Measurements from ENCODE around the gene WDR45B. TPM values are rescaled to one million over a fixed set of nuclear protein-coding genes. Genes with fewer than 3 reads are reported as not detected.

WDR45B gene
- total and polyA plus RNA-seq, 2 donors (not counting 3 experiments of a cell fraction or from before 2014, with no cell fraction given) = 62.0 to 76.7 TPM

DNA sequence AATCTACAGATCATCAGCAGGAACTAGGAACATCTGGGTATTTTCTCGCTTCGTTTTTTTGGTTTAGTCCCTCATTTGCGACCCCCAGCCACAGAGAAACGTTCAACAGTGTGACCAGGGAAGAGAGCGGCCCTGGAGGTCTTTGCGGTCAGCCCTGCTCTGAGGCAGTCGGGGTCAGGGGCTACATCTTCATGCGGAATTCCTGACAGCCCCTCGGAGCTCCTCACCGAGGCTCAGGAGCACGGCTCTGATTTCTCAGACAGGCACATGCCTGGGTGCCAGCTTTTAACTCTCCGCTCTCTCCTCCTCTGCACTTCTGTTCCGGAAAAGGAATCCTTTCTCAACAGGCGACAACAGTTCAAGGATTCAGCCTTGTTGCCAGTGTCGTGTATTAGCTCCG is 8.0 kb upstream of the WDR45B start:
- no peaks in the 10 kb centered on the region for H3K9me1 ChIP-seq (replicated peaks; ENCODE audit: control insufficient read depth, extremely low read depth, insufficient read depth, low read length)
- intact Hi-C loops (cut with micrococcal nuclease) = no loop called here
- H3K4me2 ChIP-seq (ENCODE audit: insufficient read depth, low read length) = no peak overlapping the region
- no peak for DNase-seq (ENCODE audit: low read depth, low spot score)
- H2AFZ ChIP-seq (ENCODE audit: low read depth, low read length) = no peak overlapping the region
- H3K36me3 ChIP-seq (ENCODE audit: control insufficient read depth in 2 of 2, extremely low read depth in 1 of 2, insufficient read depth in 2 of 2, low read length in 2 of 2) = no peaks in the 10 kb centered on the region
- no peaks in the 10 kb centered on the region for H3K9me3 ChIP-seq (replicated peaks; ENCODE audit: control insufficient read depth, insufficient read depth, low read length)
- H3K27ac ChIP-seq (ENCODE audit: insufficient read depth, low read depth, low read length) = no peak overlapping the region
- no peak for FAIRE-seq
- no peaks in the 10 kb centered on the region for H3K79me2 ChIP-seq (ENCODE audit: control insufficient read depth, insufficient read depth, low read length)
- TF ChIP-seq, protein P1, sequence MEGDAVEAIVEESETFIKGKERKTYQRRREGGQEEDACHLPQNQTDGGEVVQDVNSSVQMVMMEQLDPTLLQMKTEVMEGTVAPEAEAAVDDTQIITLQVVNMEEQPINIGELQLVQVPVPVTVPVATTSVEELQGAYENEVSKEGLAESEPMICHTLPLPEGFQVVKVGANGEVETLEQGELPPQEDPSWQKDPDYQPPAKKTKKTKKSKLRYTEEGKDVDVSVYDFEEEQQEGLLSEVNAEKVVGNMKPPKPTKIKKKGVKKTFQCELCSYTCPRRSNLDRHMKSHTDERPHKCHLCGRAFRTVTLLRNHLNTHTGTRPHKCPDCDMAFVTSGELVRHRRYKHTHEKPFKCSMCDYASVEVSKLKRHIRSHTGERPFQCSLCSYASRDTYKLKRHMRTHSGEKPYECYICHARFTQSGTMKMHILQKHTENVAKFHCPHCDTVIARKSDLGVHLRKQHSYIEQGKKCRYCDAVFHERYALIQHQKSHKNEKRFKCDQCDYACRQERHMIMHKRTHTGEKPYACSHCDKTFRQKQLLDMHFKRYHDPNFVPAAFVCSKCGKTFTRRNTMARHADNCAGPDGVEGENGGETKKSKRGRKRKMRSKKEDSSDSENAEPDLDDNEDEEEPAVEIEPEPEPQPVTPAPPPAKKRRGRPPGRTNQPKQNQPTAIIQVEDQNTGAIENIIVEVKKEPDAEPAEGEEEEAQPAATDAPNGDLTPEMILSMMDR (IDR thresholded peaks at IDR 0.05; ENCODE audit: extremely low read depth in 1 of 2, insufficient read depth in 1 of 2, low read depth in 1 of 2, low read length in 2 of 2) = no peak
- TF ChIP-seq GATA2 (IDR thresholded peaks at IDR 0.05; ENCODE audit: insufficient read depth, insufficient read length, low read depth, low read length) (no peak), POLR2A (IDR thresholded peaks at IDR 0.05; ENCODE audit: low read depth, low read length) (no peak), FOS (IDR thresholded peaks at IDR 0.05; ENCODE audit: borderline replicate concordance, insufficient read depth, low read length) (no peak), JUN (IDR thresholded peaks at IDR 0.05; ENCODE audit: borderline replicate concordance, insufficient read depth, insufficient read length, low read depth) (no peak), POLR2AphosphoS5 (IDR thresholded peaks at IDR 0.05; ENCODE audit: insufficient read depth, low read depth, low read length) (no peak), MYC (IDR thresholded peaks at IDR 0.05; ENCODE audit: low read depth, low read length) (no peak), EZH2 (IDR thresholded peaks at IDR 0.05; ENCODE audit: borderline replicate concordance, low read depth, low read length, severe bottlenecking) (no peak)
- TF ChIP-seq, protein P2, sequence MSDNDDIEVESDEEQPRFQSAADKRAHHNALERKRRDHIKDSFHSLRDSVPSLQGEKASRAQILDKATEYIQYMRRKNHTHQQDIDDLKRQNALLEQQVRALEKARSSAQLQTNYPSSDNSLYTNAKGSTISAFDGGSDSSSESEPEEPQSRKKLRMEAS (IDR thresholded peaks at IDR 0.05; ENCODE audit: insufficient read depth, insufficient read length) = no peak
- no TSS peak for BruUV-seq (replicated peaks)
- dilution Hi-C loops (cut with MboI; ENCODE audit: extremely low pct_ligation_motif_present, low sequenced_read_pairs) = no loop called here
- no peaks in the 10 kb centered on the region for H3K4me1 ChIP-seq (ENCODE audit: control insufficient read depth, extremely low read depth, insufficient read depth, low read length)
- no peaks in the 10 kb centered on the region for H4K20me1 ChIP-seq (replicated peaks; ENCODE audit: control insufficient read depth, extremely low read depth, insufficient read depth, low read length)
- H3K27me3 ChIP-seq (ENCODE audit: control insufficient read depth in 2 of 2, insufficient read depth in 2 of 2, low read length in 2 of 2) = no peaks in the 10 kb centered on the region
- H3K9ac ChIP-seq (replicated peaks; ENCODE audit: extremely low read depth, insufficient read depth, low read length) = no peak overlapping the region
- ChIA-PET CTCF (interaction anchor here (0.6 kb wide), 1 partner anchor 39 kb away, joined by 3 read pairs; no protein-coding TSS in a partner anchor), POLR2A (no interaction called here)
- H3K4me3 ChIP-seq (replicated peaks in 1 of 3; ENCODE audit: insufficient read depth in 1 of 3, low read depth in 1 of 3, low read length in 3 of 3) = no peak overlapping the region
